Left ventricle myocardium inferior (tissue), 1 donor: ENCODE data around the gene BNIP3. TPM values are rescaled to one million over a fixed set of nuclear protein-coding genes. Genes with fewer than 3 reads are reported as not detected.
A peak's percentile ranks its signal among the peaks of the same experiment; 100 is the strongest.
"Not testable (repeated sequence)": the region's sequence is repeated elsewhere in the genome, so short reads cannot be mapped to it uniquely, and the experiment has no call there.

ENCODE experiments used
- DNase-seq: peaks from one replicate; pipeline ENCODE4 v3.0.0-alpha.2; 2020
- H3K27ac ChIP-seq: fragments of 200-600 bp; replicated peaks from 2 replicates; pipeline ENCODE4 v1.8.0; 2021
- H3K27me3 ChIP-seq: fragments of 200-600 bp; 2 replicates; pipeline ENCODE4 v1.8.0; 2021; ENCODE audit warnings: low read depth
- H3K36me3 ChIP-seq: fragments of 200-600 bp; 2 replicates; pipeline ENCODE4 v1.8.0; 2021
- H3K4me1 ChIP-seq: fragments of 200-600 bp; 2 replicates; pipeline ENCODE4 v1.8.0; 2021
- H3K4me3 ChIP-seq: fragments of 200-600 bp; 2 replicates; pipeline ENCODE4 v1.8.0; 2021; ENCODE audit warnings: mild to moderate bottlenecking, moderate library complexity
- H3K9me3 ChIP-seq: fragments of 200-600 bp; replicated peaks from 2 replicates; pipeline ENCODE4 v1.8.0; 2021
- CTCF ChIP-seq: fragments of 200-600 bp; IDR thresholded peaks from 2 replicates; pipeline ENCODE4 v1.8.0; 2021; ENCODE audit warnings: antibody characterized with exemption, mild to moderate bottlenecking, borderline replicate concordance
- intact Hi-C: fragments of 100-400 bp; cut with micrococcal nuclease; formaldehyde crosslinking; loops from one replicate; pipeline ENCODE4 v1.11.0; 2022
- total RNA-seq: library from RNA; stranded (reverse); fragmentation: NEBNext Ultra II Directional; extraction: Animal tissue kit (Norgen Biotek cat#: 25700); gene quantifications from one replicate; pipeline ENCODE4 v1.2.1, GENCODE V29; 2021
- donor health status: DM: no; HTN: yes; CAD: no; lungs with severe emphysema.

The BNIP3 gene
- total RNA-seq, 1 donor from 2014 or later = 161 TPM

GRCh38 chr10:131996466-131997365 lies 15.0 kb upstream of the BNIP3 start:
- Histone ChIP-seq H3K4me1 (peaks cover 59% of the 10 kb centered on the region), H3K27ac (peak overlapping the region; percentile 86), H3K27me3 (no peaks in the 10 kb centered on the region), H3K4me3 (peak overlapping the region; percentile 20), H3K9me3 (no peaks in the 10 kb centered on the region), H3K36me3 (no peaks in the 10 kb centered on the region)
- intact Hi-C loops = no loop called here
- TF ChIP-seq CTCF = no peak
- peak; percentile 63 for DNase-seq

- peak; percentile 45 for DNase-seq
- no peaks in the 10 kb centered on the region for H3K9me3 ChIP-seq
- intact Hi-C loops = no loop called here
- peak overlapping the region; percentile 61 for H3K27ac ChIP-seq
- no peaks in the 10 kb centered on the region for H3K36me3 ChIP-seq
- no peak for TF ChIP-seq CTCF
- H3K27me3 ChIP-seq = no peaks in the 10 kb centered on the region
- no peak overlapping the region for H3K4me3 ChIP-seq
- peaks cover 53% of the 10 kb centered on the region for H3K4me1 ChIP-seq
Observed at GRCh38 chr10:131994435-131994834, 12.7 kb upstream of the BNIP3 start.

- intact Hi-C loops = no loop called here
- H3K27ac ChIP-seq = no peak overlapping the region
- H3K4me1 ChIP-seq = peaks cover 43% of the 10 kb centered on the region
Observed at GRCh38 chr10:131993275-131993674, 11.6 kb upstream of the BNIP3 start.

GRCh38 chr10:131991726-131992125 lies 10.0 kb upstream of the BNIP3 start:
- Histone ChIP-seq H3K36me3 (no peaks in the 10 kb centered on the region), H3K4me1 (peaks cover 28% of the 10 kb centered on the region), H3K27me3 (no peaks in the 10 kb centered on the region), H3K27ac (no peak overlapping the region), H3K9me3 (no peaks in the 10 kb centered on the region), H3K4me3 (no peak overlapping the region)
- DNase-seq = no peak
- no peak for TF ChIP-seq CTCF
- intact Hi-C loops = no loop called here

More at GRCh38 chr10:131993275-131993674, 11.6 kb upstream of the BNIP3 start:
- H3K27me3 ChIP-seq = no peaks in the 10 kb centered on the region
- H3K36me3 ChIP-seq = no peaks in the 10 kb centered on the region
- DNase-seq = no peak
- TF ChIP-seq CTCF = no peak
- H3K4me3 ChIP-seq = no peak overlapping the region
- H3K9me3 ChIP-seq = no peaks in the 10 kb centered on the region

GRCh38 chr10:131987786-131988185 lies 6.1 kb upstream of the BNIP3 start:
- intact Hi-C loops, H3K9me3 ChIP-seq, H3K36me3 ChIP-seq, H3K27me3 ChIP-seq, H3K4me1 ChIP-seq, DNase-seq, H3K4me3 ChIP-seq, H3K27ac ChIP-seq: not testable (repeated sequence)

- DNase-seq, H3K27ac ChIP-seq, H3K27me3 ChIP-seq, H3K4me3 ChIP-seq, intact Hi-C loops, H3K4me1 ChIP-seq, H3K36me3 ChIP-seq, H3K9me3 ChIP-seq: not testable (repeated sequence)
Observed at GRCh38 chr10:131987301-131987700, 5.6 kb upstream of the BNIP3 start.

GRCh38 chr10:131986851-131987250 lies 5.1 kb upstream of the BNIP3 start:
- DNase-seq, H3K4me3 ChIP-seq, intact Hi-C loops, H3K27ac ChIP-seq, H3K4me1 ChIP-seq, H3K9me3 ChIP-seq, H3K27me3 ChIP-seq, H3K36me3 ChIP-seq: not testable (repeated sequence)
